GM12878 (cell line): ENCODE measurements around the gene INPP4B. TPM values are rescaled to one million over a fixed set of nuclear protein-coding genes. Genes with fewer than 3 reads are reported as not detected.

Experiments
- ATAC-seq: fragments of 200-7000 bp; cut with Tn5 transposase; 3 replicates; pipeline ENCODE4 v1.9.1; 2020; ENCODE audit warnings: mild to moderate bottlenecking, moderate library complexity
- BruUV-seq: library from RNA; stranded (reverse); fragments of 400-500 nt; replicated peaks from 2 replicates; lab custom pipeline; 2021; lab: Mats Ljungman, UMichigan
- CTCF ChIA-PET: fragments of 300-600 bp; sonication (Branson Sonifier 250); formaldehyde crosslinking; extraction: SDS; loops from one replicate; lab custom pipeline; 2021; ENCODE audit warnings: inconsistent platforms; lab: Yijun Ruan, JAX
- POLR2A ChIA-PET: fragments of 350-600 bp; formaldehyde crosslinking; extraction: SDS; loops from one replicate; lab custom pipeline; 2021; ENCODE audit warnings: inconsistent platforms; lab: Charles Lee
- RAD21 ChIA-PET: fragments of 300-600 bp; sonication (Branson Sonifier 250); formaldehyde crosslinking; loops from one replicate; lab custom pipeline; 2023; ENCODE audit warnings: antibody characterized with exemption; ENCODE audit not compliant: unreplicated experiment; lab: Charles Lee
- SMC1A ChIA-PET: fragments of 300-600 bp; sonication (Branson Sonifier 250); formaldehyde crosslinking; loops from one replicate; lab custom pipeline; 2023; ENCODE audit not compliant: unreplicated experiment, uncharacterized antibody; lab: Charles Lee
- DNase-seq: peaks from one replicate; pipeline ENCODE4 v3.0.0-alpha.2; 2011; ENCODE audit warnings: low read depth, low spot score
- FAIRE-seq: peaks from 3 replicates; lab custom pipeline; 2011; peaks lifted over from hg19 to GRCh38; lab: Jason Lieb, UNC
- H2AFZ ChIP-seq: 2 replicates; pipeline ENCODE4 v1.6.0; 2011; ENCODE audit warnings: low read depth, low read length, control low read depth; ENCODE audit not compliant: control insufficient read depth
- H3K27ac ChIP-seq: 2 replicates; pipeline ENCODE4 v1.5.1; 2011; ENCODE audit warnings: control low read depth; ENCODE audit not compliant: control insufficient read depth, insufficient read depth
- H3K27me3 ChIP-seq, 2 experiments: replicated peaks in 1 of 2; 2 replicates each; pipeline versions ENCODE4 v1.6.0 to v1.6.1; 2011; ENCODE audit warnings: low read length in 1 of 2; ENCODE audit not compliant: control insufficient read depth in 2 of 2, insufficient read depth in 2 of 2
- H3K36me3 ChIP-seq, 2 experiments: 2 replicates each; pipeline ENCODE4 v1.5.1; 2011; ENCODE audit warnings: low read length in 1 of 2; ENCODE audit not compliant: control insufficient read depth in 2 of 2, insufficient read depth in 2 of 2
- H3K4me1 ChIP-seq: 2 replicates; pipeline ENCODE4 v1.6.1; 2011; ENCODE audit warnings: mild to moderate bottlenecking, low read length, moderate library complexity, mixed read lengths; ENCODE audit not compliant: control insufficient read depth, insufficient read depth
- H3K4me2 ChIP-seq: 2 replicates; pipeline ENCODE4 v1.6.0; 2011; ENCODE audit warnings: control low read depth; ENCODE audit not compliant: control insufficient read depth, insufficient read depth
- H3K4me3 ChIP-seq: fragments of 200-600 bp; sonication (generic); 2 replicates; pipeline ENCODE4 v1.5.1; 2016
- H3K79me2 ChIP-seq: 2 replicates; pipeline ENCODE4 v1.6.0; 2011; ENCODE audit warnings: low read length; ENCODE audit not compliant: control insufficient read depth, insufficient read depth
- H3K9ac ChIP-seq: 2 replicates; pipeline ENCODE4 v1.8.0; 2011; ENCODE audit warnings: low read length, control low read depth, mixed read lengths; ENCODE audit not compliant: control insufficient read depth, insufficient read depth
- H3K9me3 ChIP-seq: replicated peaks from 3 replicates; pipeline ENCODE4 v1.5.1; 2011; ENCODE audit warnings: mild to moderate bottlenecking, low read length; ENCODE audit not compliant: control insufficient read depth, insufficient read depth
- H4K20me1 ChIP-seq: 2 replicates; pipeline ENCODE4 v1.6.0; 2011; ENCODE audit not compliant: control insufficient read depth, insufficient read depth
- EED ChIP-seq: sonication (generic); IDR thresholded peaks from 2 replicates; pipeline ENCODE4 v1.6.1; 2016; ENCODE audit warnings: antibody characterized with exemption, low read depth
- FOXM1 ChIP-seq: IDR thresholded peaks from 2 replicates; pipeline ENCODE4 v1.6.1; 2012; ENCODE audit warnings: low read depth, mild to moderate bottlenecking, inconsistent platforms, low read length, moderate library complexity
- GABPA ChIP-seq: IDR thresholded peaks from 2 replicates; pipeline ENCODE4 v1.6.1; 2014; ENCODE audit warnings: antibody characterized with exemption, low read depth, mild to moderate bottlenecking, inconsistent platforms
- NBN ChIP-seq: fragments of 450-650 bp; IDR thresholded peaks from 2 replicates; pipeline ENCODE4 v1.6.1; 2016
- PAX8 ChIP-seq: fragments of 450-650 bp; IDR thresholded peaks from 2 replicates; pipeline ENCODE4 v1.6.1; 2017; ENCODE audit warnings: mild to moderate bottlenecking, moderate library complexity
- POU2F2 ChIP-seq: IDR thresholded peaks from 3 replicates; pipeline ENCODE4 v1.6.1; 2011; ENCODE audit warnings: low read depth, mild to moderate bottlenecking, low read length, borderline replicate concordance
- ZBTB4 ChIP-seq: fragments of 450-650 bp; formaldehyde crosslinking; IDR thresholded peaks from 2 replicates; pipeline ENCODE4 v1.4.0; 2022; ENCODE audit warnings: mild to moderate bottlenecking, moderate library complexity
- ZNF274 ChIP-seq: IDR thresholded peaks from one replicate; pipeline ENCODE4 v1.8.0; 2011; ENCODE audit not compliant: insufficient read length, insufficient read depth
- WGBS: methylation state at CpG from one replicate; pipeline ENCODE4 v1.1.6; 2016; ENCODE audit warnings: low lambda C conversion rate; ENCODE audit not compliant: insufficient replicate concordance, insufficient coverage; ENCODE audit errors: missing lambda C conversion rate; 5-methylcytosine and 5-hydroxymethylcytosine counted together
- in situ Hi-C: fragments of 300-500 bp; cut with MboI; formaldehyde crosslinking; loops from 9 replicates; pipeline ENCODE4 v1.14.3; 2018; ENCODE audit warnings: mixed read lengths
- intact Hi-C: fragments of 100-400 bp; cut with micrococcal nuclease; formaldehyde crosslinking; loops from one replicate; pipeline ENCODE4 v1.14.2; 2022; ENCODE audit not compliant: unreplicated experiment
- polyA plus RNA-seq, 11 experiments: library from polyadenylated mRNA; depleted of rRNA in 4 of 11; unstranded in 6 of 11; stranded (reverse) in 5 of 11; fragments of >200 nt; fragmentation: Nextera tagmentation in 4 of 11; fragmentation: Illumina TruSeq in 1 of 11; extraction: Ambion mirVana in 4 of 11; extraction: Trizol in 1 of 11; gene quantifications; 1 replicate in 1 of 11; 2 replicates in 10 of 11; pipeline versions ENCODE4 v1.2.1 to v1.2.3, GENCODE V29; 2011 to 2016; ENCODE audit warnings: inconsistent platforms in 2 of 11, missing spikeins in 2 of 11, low read depth in 1 of 11
- total RNA-seq, 4 experiments: library from RNA; depleted of rRNA in 3 of 4; stranded (reverse); fragments of >200 nt in 3 of 4; fragmentation: Illumina TruSeq in 1 of 4; extraction: Trizol in 1 of 4; gene quantifications; 2 replicates each; pipeline versions ENCODE4 v1.2.1 to v1.2.3, GENCODE V29; 2013 to 2021
- TF ChIP-seq, protein P1 (sequence below): fragments of 450-650 bp; IDR thresholded peaks from 2 replicates; pipeline ENCODE4 v1.6.1; 2017; ENCODE audit warnings: low read depth, mild to moderate bottlenecking, moderate library complexity
- TF ChIP-seq, protein P2 (sequence below): IDR thresholded peaks from 2 replicates; pipeline ENCODE4 v1.6.1; 2011; ENCODE audit warnings: mild to moderate bottlenecking, low read depth, low read length, moderate library complexity; ENCODE audit not compliant: insufficient replicate concordance

The INPP4B gene
- total and polyA plus RNA-seq, 10 of the 15 experiments (the other 5 are each of a cell fraction or from before 2014, with no cell fraction given) = 0.53 to 11.2 (median 0.95) TPM

- in situ Hi-C loops (no loop called here), intact Hi-C loops (no loop called here)
- ChIA-PET POLR2A (no interaction called here), SMC1A (interaction anchor here (0.6 to 1.2 kb wide), 7 partner anchors 8 to 245 kb away, joined by 3 to 4 read pairs (median 3); no protein-coding TSS in a partner anchor), RAD21 (interaction anchor here (0.9 kb wide), 1 partner anchor 131 kb away, joined by 3 read pairs; no protein-coding TSS in a partner anchor), CTCF (interaction anchor here (0.8 to 1.9 kb wide), 6 partner anchors 14 to 416 kb away, joined by 3 to 7 read pairs (median 3); no protein-coding TSS in a partner anchor)
- H3K4me1 ChIP-seq = no peaks in the 10 kb centered on the region
- H3K36me3 ChIP-seq = no peaks in the 10 kb centered on the region
- DNase-seq (no peak), FAIRE-seq (no peak), ATAC-seq (no peak)
- H3K9ac ChIP-seq = no peak overlapping the region
- H3K9me3 ChIP-seq = no peaks in the 10 kb centered on the region
- H3K27me3 ChIP-seq = no peaks in the 10 kb centered on the region
- H2AFZ ChIP-seq = no peak overlapping the region
- no peak overlapping the region for H3K4me3 ChIP-seq
- BruUV-seq = no TSS peak
- no peak overlapping the region for H3K4me2 ChIP-seq
- H4K20me1 ChIP-seq = no peaks in the 10 kb centered on the region
- H3K27ac ChIP-seq = no peak overlapping the region
- H3K79me2 ChIP-seq = no peaks in the 10 kb centered on the region
- whole genome bisulfite sequencing = 0% methylated on average over 1 of the region's 1 CpG
- TF ChIP-seq ZNF274 = no peak
- TF ChIP-seq EED = no peak
- TF ChIP-seq PAX8 = no peak
- TF ChIP-seq, protein P1, sequence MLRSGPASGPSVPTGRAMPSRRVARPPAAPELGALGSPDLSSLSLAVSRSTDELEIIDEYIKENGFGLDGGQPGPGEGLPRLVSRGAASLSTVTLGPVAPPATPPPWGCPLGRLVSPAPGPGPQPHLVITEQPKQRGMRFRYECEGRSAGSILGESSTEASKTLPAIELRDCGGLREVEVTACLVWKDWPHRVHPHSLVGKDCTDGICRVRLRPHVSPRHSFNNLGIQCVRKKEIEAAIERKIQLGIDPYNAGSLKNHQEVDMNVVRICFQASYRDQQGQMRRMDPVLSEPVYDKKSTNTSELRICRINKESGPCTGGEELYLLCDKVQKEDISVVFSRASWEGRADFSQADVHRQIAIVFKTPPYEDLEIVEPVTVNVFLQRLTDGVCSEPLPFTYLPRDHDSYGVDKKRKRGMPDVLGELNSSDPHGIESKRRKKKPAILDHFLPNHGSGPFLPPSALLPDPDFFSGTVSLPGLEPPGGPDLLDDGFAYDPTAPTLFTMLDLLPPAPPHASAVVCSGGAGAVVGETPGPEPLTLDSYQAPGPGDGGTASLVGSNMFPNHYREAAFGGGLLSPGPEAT = no peak
- no peak for TF ChIP-seq NBN
- TF ChIP-seq, protein P2, sequence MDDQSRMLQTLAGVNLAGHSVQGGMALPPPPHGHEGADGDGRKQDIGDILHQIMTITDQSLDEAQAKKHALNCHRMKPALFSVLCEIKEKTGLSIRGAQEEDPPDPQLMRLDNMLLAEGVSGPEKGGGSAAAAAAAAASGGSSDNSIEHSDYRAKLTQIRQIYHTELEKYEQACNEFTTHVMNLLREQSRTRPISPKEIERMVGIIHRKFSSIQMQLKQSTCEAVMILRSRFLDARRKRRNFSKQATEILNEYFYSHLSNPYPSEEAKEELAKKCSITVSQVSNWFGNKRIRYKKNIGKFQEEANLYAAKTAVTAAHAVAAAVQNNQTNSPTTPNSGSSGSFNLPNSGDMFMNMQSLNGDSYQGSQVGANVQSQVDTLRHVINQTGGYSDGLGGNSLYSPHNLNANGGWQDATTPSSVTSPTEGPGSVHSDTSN = no peak
- no peak for TF ChIP-seq POU2F2
- no peak for TF ChIP-seq GABPA
- no peak for TF ChIP-seq FOXM1
- no peak for TF ChIP-seq ZBTB4 (CRISPR knock-in tag)
These were observed 147.5 kb downstream of the INPP4B start for GRCh38 chr4:142698552-142698951.
